GM20000 (cell line): Measurements from ENCODE around the gene ATP5F1C.

ENCODE experiments used
- DNase-seq: peaks from one replicate; pipeline ENCODE4 v3.0.0; 2012; ENCODE audit warnings: low spot score
- TF ChIP-seq, protein P1 (sequence below): IDR thresholded peaks from 2 replicates; pipeline ENCODE4 v1.5.1; 2012; ENCODE audit warnings: mild to moderate bottlenecking, control low read depth; ENCODE audit errors: extremely low read depth, missing control alignments

Gene ATP5F1C

DNA sequence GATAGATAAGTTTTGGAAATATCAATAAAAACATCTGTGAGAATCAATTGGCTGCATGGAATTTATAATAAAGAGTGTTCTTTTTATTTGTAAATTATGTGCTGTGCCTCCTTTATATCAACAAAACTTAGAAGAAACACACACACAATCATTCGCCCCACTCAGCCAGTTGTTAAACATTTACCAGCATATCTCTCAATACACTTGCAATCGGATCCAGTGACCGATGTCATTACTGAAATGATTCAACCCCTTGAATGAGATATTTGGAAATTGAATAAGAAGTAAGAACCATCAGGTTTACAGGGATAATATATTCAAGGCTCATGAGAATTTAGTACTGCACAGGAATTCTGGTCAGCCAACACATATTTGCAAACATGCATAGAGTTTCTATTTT lies 65.9 kb downstream of the ATP5F1C start:
- DNase-seq, result no peak
- TF ChIP-seq, protein P1, sequence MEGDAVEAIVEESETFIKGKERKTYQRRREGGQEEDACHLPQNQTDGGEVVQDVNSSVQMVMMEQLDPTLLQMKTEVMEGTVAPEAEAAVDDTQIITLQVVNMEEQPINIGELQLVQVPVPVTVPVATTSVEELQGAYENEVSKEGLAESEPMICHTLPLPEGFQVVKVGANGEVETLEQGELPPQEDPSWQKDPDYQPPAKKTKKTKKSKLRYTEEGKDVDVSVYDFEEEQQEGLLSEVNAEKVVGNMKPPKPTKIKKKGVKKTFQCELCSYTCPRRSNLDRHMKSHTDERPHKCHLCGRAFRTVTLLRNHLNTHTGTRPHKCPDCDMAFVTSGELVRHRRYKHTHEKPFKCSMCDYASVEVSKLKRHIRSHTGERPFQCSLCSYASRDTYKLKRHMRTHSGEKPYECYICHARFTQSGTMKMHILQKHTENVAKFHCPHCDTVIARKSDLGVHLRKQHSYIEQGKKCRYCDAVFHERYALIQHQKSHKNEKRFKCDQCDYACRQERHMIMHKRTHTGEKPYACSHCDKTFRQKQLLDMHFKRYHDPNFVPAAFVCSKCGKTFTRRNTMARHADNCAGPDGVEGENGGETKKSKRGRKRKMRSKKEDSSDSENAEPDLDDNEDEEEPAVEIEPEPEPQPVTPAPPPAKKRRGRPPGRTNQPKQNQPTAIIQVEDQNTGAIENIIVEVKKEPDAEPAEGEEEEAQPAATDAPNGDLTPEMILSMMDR, result no peak

DNA sequence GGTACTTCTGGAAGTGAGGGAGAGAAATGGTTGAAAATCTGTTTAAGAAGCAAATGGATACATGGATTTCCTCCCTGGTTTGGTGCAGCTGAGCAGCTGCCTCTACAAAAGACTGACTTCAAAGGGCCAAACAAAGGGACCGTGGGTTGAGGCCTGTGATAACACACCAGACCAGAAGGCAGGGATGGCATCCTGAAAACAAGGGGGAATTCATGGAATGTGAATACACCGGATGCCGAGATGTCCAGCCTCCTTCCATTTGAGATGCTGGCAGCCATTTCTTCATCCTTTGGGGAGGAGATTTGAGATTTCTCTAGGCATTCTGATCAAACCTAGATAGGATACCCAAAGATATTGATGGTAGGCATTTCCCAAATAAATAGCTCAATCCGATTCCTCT lies 67.2 kb downstream of the ATP5F1C start:
- DNase-seq, result no peak
- TF ChIP-seq, protein P1, result no peak

DNA sequence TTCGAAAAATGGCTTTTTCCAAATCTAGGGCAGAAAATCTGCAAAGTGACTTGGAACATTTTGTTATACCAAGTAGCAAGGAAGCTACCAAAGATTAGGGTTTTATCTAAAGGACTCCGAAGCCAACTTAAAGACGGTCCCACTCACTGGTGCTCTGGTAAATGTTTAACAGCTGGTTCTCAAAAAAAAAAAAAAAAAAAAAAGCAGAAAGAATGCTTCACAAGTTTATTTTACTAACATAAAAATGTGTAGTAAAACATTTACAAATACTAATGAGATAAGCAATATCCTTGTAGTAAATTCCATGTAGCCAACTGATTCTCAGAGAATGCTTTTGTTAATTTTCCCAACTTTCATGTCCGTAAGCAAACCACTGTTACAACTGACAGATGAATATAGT lies 68.7 kb downstream of the ATP5F1C start:
- TF ChIP-seq, protein P1, result no peak
- DNase-seq, result no peak

DNA sequence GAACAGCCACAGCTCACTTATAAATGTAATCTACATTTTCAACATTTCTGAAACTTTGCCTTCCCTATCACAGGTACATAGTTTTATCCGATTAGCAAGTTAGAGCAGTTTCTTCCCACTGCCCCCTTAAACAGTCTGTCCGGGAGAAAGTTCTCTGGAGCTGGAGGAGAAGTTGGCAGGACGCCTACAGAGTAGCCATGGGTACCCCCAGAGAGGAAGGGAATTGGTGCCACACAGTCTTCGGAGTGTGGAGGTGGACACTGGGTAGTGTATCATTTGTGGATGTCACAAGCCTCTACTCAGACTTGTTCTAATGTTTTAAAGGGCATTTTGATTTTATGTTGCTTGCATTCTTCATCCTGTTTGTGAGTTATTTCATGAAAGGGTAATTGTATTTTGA lies 69.3 kb downstream of the ATP5F1C start:
- TF ChIP-seq, protein P1, result no peak
- no peak for DNase-seq
